ENCODE measurements around the gene PIBF1.
"Not testable (repeated sequence)": the region's sequence is repeated elsewhere in the genome, so short reads cannot be mapped to it uniquely, and the experiment has no call there.

PIBF1 gene

DNA sequence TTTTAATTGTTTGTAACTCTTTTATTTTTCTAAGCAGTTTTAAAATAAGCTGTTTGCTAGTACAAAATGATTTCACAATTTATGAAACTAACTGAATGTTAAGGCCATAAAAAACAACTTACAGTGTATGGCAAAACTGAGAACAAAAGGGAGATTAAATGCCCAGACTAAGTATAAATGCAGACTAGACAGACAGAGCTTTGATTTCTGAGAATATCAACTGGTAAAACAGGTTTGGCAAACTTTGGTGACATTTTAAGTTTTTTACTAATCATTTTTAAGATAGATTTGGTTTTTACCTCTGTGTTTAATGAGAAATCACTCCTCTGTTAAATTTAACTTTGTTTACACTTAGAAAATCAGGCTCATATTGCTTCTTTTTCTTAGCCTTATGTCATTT lies 149.4 kb downstream of the PIBF1 start:
- DNase-seq: no peak

DNA sequence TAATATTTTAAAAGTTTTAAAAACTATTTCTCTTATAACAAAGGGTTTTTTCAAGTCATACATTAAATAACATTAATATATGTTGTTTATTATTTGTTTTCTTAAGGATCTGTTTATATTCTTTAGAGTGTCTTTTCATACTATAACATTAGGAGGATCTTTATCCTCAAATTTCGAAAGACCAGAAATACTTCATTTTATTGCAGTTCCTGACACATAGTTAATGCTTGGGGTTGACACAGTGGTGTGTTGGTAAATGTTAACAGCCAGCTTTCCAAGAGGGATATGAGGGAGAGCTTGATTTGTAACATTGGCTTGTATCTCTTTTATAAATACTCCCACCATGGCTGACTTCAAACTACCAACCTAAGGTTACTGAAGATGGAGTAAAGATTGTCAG lies 150.3 kb downstream of the PIBF1 start:
- no peak for DNase-seq

DNA sequence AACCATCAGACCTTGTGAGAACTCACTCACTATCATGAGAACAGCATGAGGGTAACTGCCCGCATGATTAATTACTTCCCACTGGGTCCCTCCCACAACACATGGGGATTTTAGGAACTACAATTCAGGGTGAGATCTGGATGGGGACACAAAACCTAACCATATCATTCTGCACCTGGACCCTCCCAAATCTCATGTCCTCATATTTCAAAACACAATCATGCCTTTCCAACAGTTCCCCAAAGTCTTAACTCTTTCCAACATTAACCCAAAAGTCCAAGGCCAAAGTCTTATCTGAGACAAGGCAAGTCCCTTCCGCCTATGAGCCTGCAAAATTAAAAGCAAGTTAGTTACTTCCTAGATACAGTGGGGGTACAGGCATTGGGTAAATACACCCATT lies 164.3 kb downstream of the PIBF1 start:
- not testable (repeated sequence) for DNase-seq

DNA sequence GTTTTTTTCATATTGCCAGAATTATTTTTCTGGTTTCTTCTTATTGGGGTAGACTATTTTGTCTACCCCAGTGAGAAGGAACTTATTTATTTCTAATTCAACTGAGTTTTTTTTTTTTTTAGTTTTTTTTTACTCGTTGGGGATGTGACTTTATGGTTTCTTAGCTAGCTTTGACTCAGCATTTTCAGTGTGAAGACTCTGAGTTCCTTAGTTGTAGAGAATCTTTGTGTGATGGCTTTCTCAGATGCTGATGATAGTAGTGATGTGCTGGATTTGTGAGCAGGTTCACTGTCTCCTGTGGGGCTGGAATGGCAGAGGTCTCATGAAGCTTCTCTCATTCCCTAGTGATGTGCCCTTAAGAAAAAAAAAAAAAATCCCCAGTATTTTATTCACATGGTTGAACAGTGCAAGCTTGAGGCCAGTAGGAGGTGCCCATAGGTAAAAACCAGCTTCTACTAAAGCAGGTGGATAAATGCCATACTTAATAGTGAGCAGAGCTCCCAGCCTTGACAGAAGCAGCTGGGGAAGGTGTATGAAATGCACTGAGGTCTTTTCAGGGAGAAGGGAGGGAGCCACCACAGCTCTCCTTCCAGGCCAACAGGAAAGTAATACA lies 170.7 kb downstream of the PIBF1 start:
- DNase-seq: peak; percentile 12

DNA sequence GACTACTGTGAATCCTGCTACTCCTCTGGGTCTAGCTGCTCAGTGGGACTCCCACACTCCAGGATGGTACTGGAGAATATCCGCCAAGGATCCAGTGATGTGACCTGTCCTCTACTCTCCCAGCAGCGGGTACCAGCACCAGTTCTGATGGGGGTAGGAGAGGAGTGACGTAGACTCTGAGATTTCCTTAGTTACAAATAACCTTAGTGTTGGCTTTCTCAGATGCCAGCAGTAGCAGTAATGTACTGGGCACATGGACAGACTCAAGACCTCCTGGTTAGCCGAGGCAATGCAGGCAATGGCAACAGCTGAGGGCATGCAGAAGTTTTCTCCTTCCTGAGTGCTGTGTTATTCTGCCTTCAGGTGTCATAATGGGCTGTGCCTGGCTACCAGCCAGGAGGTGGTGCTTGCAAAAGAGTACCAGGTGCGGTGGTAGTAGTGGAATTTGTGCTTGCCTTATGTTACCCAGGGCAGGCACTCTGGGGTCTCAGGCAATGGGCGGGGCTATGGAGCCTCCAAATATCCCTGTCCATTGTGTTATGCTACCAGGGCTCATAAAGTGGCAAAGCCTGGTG lies 171.5 kb downstream of the PIBF1 start:
- DNase-seq: no peak

DNA sequence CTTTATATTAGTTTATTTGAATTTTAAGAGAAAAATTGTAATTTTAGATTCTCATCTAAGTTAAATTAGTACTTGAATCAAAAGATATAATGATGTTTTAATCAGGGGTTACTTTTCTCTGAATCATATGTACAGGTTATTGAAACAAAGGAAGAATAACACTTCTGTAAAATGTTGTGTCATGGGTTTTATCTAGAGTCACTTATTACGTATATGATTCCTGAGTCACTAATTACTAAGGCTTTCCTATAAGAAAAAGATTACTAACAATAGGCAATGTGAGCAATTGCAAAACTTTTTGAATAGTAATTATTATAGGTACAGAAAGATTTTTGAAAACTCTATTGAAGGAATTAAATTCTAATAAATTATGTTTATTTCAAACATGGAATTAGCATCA lies 177.7 kb downstream of the PIBF1 start:
- no peak for DNase-seq

DNA sequence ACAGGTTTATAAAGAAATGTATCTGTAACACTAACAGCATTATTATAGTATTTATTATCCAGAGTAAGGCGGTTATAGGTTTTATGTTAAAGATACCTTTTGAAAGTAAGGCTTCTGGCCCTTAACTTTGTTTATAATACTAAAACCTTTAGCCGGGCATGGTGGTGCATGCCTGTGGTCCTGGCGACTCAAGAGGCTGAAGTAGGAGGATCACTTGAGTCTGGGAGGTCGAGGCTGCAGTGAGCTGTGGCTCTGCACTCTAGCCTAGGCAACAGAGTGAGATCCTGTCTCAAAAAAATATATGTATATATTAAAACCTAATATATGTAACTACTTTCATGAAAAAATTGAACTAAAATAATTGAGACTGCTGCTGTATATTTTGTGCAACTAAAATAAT lies 178.2 kb downstream of the PIBF1 start:
- DNase-seq: no peak

DNA sequence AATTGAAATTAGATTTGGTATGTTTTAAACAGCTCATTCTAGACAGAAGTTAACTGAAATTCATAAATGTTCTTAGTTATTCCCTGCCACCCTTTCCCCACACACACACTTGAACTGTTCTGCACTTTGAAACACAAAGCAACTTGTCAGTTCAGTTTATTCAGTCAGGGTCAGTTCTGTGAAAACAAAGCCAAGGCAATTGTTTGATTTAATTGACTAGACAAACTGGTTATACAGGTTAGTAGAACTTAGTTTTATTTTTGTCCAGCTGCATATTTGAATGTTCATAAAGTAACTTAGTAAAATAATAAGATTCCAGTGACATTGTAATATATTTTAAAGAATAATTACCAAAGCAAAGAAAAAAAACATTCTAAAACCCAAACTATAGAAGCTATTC lies 178.6 kb downstream of the PIBF1 start:
- no peak for DNase-seq

DNA sequence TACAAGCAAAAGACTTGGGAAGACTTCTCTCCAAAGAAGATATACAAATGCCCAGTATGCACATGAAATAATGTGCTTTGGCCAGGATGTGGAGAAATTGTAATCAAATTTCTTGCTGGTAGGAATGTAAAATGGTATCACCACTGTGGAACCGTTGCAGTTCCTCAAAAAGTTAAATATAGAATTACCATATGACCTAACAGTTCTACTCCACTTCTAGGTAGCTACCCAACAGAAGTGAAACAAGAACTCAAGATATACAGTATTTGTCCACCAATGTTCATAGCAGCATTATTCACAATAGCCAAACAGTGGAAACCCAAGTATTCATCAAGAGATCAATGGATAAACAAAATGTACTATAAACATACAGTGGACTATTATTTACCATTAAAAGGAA lies 181.8 kb downstream of the PIBF1 start:
- no peak for DNase-seq

DNA sequence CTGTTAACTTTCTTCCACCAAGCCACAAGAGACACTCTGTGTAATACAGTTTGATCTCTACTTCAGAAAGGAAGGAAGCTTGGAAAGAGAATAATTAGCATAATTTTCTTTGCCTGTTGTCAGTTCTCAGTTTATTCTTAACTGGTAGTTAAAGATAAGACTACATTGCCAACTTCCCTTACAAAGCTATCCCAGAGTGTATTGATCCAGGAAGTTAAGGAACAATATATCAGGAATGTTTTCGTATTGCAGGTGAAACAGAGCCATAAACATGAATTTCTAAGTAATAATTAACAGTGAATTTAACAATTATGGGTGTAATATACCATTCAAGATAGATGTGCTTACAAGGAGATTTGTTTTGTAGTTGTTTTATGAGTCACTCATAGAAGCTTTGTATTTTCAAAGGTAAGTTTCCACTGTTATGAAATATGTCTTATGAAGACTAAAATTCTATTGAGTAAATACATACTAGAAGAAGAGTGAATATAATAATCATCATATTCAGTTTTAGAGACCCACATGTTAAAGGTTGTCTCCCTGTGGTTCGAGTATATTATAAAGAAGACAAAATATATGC lies 188.5 kb downstream of the PIBF1 start:
- DNase-seq: no peak

DNA sequence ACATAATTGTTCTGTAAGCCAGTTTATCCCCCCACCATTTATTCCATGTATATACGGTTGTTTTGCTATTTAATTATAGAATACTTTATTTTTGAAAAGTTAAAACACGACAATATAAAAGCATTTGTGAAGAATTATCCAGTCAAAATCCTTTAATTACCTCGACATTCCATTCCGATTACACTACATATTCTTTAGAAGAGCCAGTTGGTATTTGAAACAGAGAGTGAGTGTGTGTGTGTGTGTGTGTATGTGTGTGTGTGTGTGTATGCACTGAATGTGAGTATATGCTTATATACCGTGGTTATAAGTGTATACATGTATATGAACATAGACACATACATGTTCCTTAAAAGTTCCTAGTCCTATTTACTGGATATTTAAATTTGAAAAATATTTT lies 189.0 kb downstream of the PIBF1 start:
- no peak for DNase-seq

DNA sequence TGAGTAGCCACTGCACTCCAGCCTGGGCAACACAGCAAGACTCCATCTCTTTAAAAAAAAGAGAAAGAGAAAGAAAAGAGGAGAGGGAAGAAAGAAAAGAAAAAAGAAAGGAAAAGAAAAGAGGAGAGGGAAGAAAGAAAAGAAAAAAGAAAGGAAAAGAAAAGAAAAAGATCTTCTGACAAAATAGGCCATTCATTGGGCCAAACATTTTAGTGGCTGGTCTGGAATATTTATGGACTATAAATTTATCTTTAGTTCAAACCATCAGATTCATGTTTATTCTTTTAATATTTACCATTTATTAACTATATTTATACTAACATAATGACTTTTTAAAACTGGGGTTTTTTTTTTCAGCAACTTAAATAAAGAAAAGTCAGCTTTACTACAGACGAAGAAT lies 191.3 kb downstream of the PIBF1 start:
- no peak for DNase-seq

DNA sequence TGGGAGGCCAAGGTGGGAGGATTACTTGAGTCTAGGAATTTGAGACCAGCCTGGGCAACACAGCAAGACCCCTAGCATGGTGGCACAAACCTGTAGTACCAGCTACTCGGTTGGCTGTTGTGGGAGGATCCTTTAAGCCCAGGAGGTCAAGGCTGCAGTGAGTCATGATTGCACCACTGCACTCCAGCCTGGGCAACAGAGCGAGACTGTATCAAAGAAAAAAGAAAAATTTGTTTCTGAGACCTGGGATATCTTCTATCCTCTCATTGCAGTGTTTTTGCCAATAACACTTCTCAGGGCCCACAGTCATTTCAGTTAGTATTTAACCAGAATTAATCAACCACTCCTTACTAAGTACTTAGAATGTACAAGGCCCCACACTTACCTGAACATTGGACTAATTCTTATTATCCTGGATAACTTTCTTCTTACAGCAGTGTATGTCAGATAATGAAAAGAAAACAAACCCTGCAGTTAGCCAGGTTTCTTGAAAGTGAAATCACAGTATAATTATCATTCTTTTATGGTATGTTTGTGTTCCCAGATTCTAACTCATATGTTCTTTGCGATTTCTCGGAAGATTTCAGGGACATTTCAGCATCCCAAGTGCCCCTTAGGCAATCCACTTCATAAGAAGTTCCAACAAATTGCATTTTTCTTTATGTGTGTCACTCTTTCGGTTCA lies 201.3 kb downstream of the PIBF1 start:
- no peak for DNase-seq

DNA sequence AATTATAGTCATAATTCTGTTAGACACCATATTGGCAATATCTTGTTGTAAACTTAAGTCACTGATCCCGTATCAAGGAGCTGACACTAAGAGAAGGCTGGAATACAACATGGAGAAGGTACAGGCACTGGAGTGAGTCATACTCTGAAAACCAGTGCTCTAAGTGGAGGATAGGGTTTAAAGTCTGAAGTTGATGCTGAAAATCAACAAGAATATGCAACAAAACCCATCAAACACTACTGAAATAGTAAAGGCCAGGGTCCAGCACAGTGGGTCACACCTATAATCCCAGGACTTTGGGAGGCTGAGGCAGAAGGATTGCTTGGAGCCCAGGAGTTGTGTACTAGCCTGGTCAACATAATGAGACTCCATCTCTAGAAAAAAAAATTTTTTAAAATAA lies 203.7 kb downstream of the PIBF1 start:
- no peak for DNase-seq

DNA sequence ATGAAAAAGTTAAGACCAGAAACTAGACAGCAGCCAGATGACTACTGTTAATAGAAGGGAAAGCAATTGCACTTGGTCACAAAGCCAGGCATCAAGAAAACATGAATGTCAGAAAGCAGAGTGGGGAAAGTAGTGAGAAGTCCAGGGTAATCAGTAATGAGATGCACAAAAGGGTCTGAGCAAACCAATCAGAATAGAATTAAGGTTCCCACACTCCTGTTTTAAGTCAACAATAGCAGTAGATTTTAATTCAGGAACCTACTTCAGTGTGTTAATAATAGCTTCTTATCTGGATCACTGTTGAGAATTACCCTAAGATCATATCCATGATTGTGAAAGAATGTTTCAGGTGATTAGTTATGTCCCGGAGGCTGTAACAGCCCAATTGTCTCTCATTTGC lies 204.3 kb downstream of the PIBF1 start:
- no peak for DNase-seq

DNA sequence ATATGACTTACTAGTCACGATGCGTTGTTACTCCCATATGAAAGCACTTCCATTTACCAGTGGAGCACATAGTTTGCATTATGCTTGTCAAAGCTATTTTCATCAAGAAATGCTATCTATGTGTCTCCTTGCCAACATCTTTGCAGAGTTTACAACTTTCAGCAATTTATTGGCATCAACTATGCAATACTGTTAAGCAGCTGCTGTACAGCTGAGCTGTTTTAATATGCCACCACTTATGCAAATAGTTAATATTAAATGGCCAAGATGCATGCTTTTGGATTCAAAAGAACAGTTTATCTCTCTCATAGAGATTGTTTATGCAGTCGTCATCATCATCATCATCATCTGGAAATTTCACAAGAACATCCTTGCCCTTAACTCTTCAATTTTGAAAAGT lies 209.0 kb downstream of the PIBF1 start:
- no peak for DNase-seq

DNA sequence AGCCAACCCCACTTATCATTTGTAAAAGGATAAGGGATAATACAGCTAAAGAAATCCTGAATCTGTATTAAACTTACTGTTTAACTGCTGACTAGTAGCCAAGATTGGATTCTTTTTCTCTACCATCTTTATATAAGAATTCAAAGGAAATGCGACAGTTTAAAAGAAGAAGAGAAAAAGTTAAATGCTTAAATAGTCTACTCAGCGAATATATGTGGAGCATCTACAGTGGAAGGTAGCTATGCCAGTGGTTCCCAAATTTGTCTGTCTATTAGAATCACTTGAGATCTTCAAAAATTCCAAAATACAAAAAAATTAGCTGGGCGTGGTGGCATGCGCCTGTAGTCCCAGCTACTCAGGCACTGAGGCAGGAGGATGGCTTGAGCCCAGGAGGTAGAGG lies 216.1 kb downstream of the PIBF1 start:
- DNase-seq: no peak

DNA sequence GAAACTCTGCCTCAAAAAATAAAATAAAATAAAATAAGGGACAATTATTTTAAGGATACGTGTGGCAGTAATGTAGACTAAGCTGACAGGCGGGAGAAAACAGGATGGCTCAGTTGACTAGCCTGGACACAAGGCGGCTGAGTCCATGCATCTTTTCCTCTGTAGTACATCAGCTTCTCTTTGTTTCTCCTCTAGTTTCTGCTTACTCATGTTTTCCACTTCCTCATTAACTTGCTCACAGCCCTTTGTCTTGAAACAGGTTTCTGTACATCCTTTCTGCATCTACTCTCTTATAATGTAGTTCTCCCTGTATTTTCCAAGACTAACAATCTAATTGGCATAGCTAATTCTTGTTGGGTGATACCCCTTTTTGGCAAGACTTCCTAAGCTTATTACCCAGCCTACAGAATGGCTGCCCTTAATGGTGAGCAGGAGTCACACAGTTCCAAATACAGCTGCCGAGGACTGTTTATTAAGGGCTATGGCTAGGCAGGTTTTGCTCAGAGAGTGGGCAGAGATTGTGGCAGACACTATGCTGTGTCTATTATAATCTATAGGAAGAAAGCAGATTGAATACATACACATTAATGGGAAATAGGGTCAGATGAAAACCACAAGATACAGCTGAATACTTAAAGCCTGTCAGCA lies 218.2 kb downstream of the PIBF1 start:
- DNase-seq: peak; percentile 69

DNA sequence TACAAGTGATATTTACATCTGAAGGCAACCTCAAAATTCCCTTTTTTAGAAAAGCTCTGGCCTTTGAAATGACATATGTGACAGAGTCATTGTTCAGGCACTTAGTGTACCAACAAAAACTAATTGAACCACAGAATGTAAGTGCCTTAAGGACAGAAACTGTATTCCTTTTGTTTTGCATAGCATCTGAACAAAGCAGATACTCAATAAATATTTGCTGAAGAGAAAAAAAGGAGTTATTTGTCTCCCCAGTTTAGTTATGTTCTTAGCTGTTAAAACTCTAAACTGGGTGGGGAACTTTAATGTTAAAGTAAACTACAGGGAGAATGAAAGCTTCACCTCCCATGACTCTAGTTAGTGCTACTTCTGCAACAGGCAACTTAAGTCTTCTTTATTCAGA lies 220.0 kb downstream of the PIBF1 start:
- no peak for DNase-seq

DNA sequence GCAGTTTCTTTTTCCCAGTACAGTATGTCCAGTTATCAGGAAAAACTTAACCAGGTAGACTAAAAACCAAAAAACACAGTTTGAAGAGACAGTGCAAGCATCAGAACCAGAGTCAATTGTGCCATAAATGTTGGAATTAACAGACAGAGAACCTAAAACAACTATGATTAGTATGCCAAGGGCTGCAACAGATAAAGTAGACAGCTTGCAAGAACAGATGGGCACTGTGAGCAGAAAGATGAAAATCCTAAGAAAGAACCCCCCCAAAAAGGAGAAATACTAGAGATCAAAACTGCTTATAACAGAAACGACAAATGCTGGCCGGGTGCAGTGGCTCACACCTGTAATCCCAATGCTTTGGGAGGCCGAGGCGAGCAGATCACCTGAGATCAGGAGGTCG lies 229.8 kb downstream of the PIBF1 start:
- no peak for DNase-seq

DNA sequence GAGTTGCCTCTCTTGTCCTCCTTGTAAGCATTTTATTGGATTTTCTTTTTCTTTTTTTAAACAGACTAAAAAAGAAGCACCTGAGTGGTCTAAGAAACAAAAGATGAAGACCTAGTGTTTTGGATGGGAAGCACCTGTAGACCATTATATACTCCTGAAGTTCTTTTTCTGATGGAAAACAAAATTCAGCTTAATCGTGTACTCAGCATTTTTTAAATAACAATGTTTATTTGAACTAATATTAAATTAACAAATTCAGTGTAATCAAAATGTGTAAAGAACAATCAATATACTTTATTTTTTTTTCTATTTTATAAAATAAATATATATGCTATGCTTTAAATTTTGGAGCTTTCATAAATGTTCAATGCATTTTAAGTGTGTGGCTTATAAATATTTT lies 233.9 kb downstream of the PIBF1 start:
- no peak for DNase-seq

DNA sequence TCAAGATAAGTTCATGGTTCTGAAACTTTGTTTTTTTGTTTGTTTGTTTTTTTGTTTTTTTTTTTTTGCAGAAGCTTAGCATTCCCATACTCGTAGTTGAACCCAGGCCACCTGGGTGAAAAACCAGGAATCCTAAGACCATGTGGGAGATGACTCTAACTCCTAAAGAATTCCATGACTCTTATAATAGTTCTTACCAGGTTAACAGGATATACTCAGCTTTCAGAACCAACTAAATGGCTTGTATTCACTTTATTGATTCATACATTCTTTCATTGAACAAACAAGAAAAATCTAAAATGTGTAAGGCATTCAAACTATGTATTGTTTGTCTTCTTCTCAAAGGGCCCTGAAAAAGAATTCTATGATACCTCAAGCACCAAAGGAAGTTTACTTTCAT lies 236.4 kb downstream of the PIBF1 start:
- no peak for DNase-seq

DNA sequence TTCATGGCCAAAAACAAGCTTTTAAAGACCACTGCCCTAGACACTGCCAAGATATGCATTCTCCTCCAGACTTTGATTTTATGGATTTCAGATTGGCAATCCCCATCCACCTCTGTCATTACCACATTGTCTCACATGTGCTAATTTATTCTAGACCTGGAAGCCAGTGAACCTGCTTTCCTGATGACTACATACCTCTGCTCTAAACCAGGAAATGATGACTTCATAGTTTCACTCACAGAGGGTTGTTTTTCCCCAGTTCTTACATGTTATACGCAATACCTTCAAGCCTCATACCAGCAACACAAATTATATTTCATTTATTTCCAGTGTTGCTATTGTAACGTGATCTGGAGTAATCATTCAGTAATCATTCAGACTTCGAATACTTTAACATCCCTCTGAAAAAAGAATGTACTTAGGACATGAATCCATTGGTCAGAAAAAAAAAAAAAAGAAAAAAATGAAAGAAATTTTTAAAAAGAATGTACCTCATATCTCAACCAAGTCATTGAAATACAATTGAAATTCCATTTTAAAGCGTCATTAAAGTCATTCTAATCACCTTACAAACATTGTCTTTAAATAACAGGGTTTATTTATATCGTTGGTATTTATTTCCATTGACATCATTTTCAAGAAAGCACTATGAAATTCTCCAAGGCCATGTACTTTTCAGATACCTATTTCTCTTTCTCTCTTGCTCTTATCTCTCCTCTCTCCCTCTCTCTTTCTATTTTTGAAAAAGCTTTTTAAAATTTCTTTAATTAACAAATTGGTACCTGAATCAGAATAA lies 243.5 kb downstream of the PIBF1 start:
- no peak for DNase-seq

Measured in hematopoietic multipotent progenitor cell treated with erythropoietin and hydrocortisone succinate and interleukin-3 and kit ligand, for 6 days (in vitro differentiated cells).